OCI-LY7 (cell line): ENCODE results near the gene NRP1. TPM values are rescaled to one million over a fixed set of nuclear protein-coding genes. Genes with fewer than 3 reads are reported as not detected.

Experiments used
- BruUV-seq: library from RNA; stranded (reverse); fragments of 400-500 nt; replicated peaks from 2 replicates; lab custom pipeline; 2021; lab: Mats Ljungman, UMichigan
- CTCF ChIA-PET: fragments of 300-600 bp; sonication (Branson Sonifier 250); formaldehyde crosslinking; loops from one replicate; lab custom pipeline; 2022; ENCODE audit warnings: antibody characterized with exemption; ENCODE audit not compliant: unreplicated experiment; lab: Charles Lee
- POLR2A ChIA-PET: fragments of 300-600 bp; sonication (Branson Sonifier 250); formaldehyde crosslinking; loops from one replicate; lab custom pipeline; 2022; ENCODE audit warnings: antibody characterized with exemption; lab: Charles Lee
- DNase-seq: peaks from one replicate; pipeline ENCODE4 v3.0.0-alpha.2; 2015; ENCODE audit warnings: low spot score
- H2AFZ ChIP-seq: fragments of 200-600 bp; sonication (generic), shearing (Covaris generic); 2 replicates; pipeline ENCODE4 v1.6.1; 2014; ENCODE audit warnings: mild to moderate bottlenecking, antibody characterized with exemption, low read length, moderate library complexity
- H3K27ac ChIP-seq: fragments of 200-600 bp; sonication (generic); 2 replicates; pipeline ENCODE4 v1.5.1; 2014; ENCODE audit warnings: mixed run types, low read depth, mild to moderate bottlenecking, moderate library complexity, low read length, inconsistent platforms; ENCODE audit not compliant: poor library complexity, severe bottlenecking
- H3K36me3 ChIP-seq: fragments of 200-600 bp; sonication (generic); 2 replicates; pipeline ENCODE4 v1.6.1; 2014; ENCODE audit warnings: mild to moderate bottlenecking, antibody characterized with exemption, low read length, moderate library complexity, mixed read lengths; ENCODE audit not compliant: insufficient read depth
- H3K4me1 ChIP-seq: fragments of 200-600 bp; sonication (generic); 2 replicates; pipeline ENCODE4 v1.5.1; 2014; ENCODE audit warnings: mild to moderate bottlenecking, low read length; ENCODE audit not compliant: insufficient read depth, poor library complexity, severe bottlenecking
- H3K4me2 ChIP-seq: fragments of 200-600 bp; sonication (generic); 2 replicates; pipeline ENCODE4 v1.6.1; 2014; ENCODE audit warnings: mild to moderate bottlenecking, low read length
- H3K4me3 ChIP-seq: fragments of 200-600 bp; sonication (generic); 2 replicates; pipeline ENCODE4 v1.5.1; 2014; ENCODE audit warnings: mild to moderate bottlenecking, low read depth, low read length; ENCODE audit not compliant: poor library complexity, severe bottlenecking
- H3K79me2 ChIP-seq: fragments of 200-600 bp; sonication (generic); 2 replicates; pipeline ENCODE4 v1.6.1; 2016; ENCODE audit warnings: low read depth, mild to moderate bottlenecking, low read length, moderate library complexity, mixed read lengths; ENCODE audit not compliant: insufficient read depth
- H3K9me2 ChIP-seq: fragments of 200-600 bp; sonication (generic); 2 replicates; pipeline ENCODE4 v1.6.1; 2016; ENCODE audit warnings: mild to moderate bottlenecking, low read length, mixed read lengths; ENCODE audit not compliant: insufficient read depth
- H3K9me3 ChIP-seq: fragments of 200-600 bp; sonication (generic); 2 replicates; pipeline ENCODE4 v1.6.1; 2014; ENCODE audit warnings: mild to moderate bottlenecking, mixed run types, low read length, mixed read lengths
- H4K20me1 ChIP-seq: fragments of 200-600 bp; sonication (generic); 2 replicates; pipeline ENCODE4 v1.6.1; 2014; ENCODE audit warnings: mild to moderate bottlenecking, antibody characterized with exemption, low read length, moderate library complexity, mixed read lengths; ENCODE audit not compliant: insufficient read depth
- EZH2phosphoT487 ChIP-seq: fragments of 200-600 bp; sonication (generic); IDR thresholded peaks from 2 replicates; pipeline ENCODE4 v1.6.1; 2018; ENCODE audit warnings: low read depth, borderline replicate concordance, mild to moderate bottlenecking, mixed run types, antibody characterized with exemption, low read length, moderate library complexity, mixed read lengths
- intact Hi-C: fragments of 100-400 bp; cut with micrococcal nuclease; formaldehyde crosslinking; loops from one replicate; pipeline ENCODE4 v1.10.0; 2022; ENCODE audit not compliant: unreplicated experiment
- total RNA-seq, 2 experiments: library from RNA; depleted of rRNA in 1 of 2; stranded (reverse); fragments of >200 nt in 1 of 2; shearing (Covaris generic) in 1 of 2; gene quantifications; 2 replicates each; pipeline ENCODE4 v1.2.3, GENCODE V29; 2014 to 2022
- TF ChIP-seq, protein P1 (sequence below): fragments of 200-600 bp; sonication (generic); conservative IDR thresholded peaks from 2 replicates; pipeline ENCODE4 v1.5.1; 2014; ENCODE audit warnings: mild to moderate bottlenecking, antibody characterized with exemption, low read length, moderate library complexity, mixed read lengths

Gene NRP1
- total RNA-seq, 2 experiments from 2014 or later, result not detected

GRCh38 chr10:33333260-33334101, 986 bp downstream of the NRP1 start:
- H3K4me3 ChIP-seq, result no peak overlapping the region
- no TSS peak for BruUV-seq
- H3K4me1 ChIP-seq, result no peaks in the 10 kb centered on the region
- intact Hi-C loops, result no loop called here
- H3K9me3 ChIP-seq, result no peaks in the 10 kb centered on the region
- ChIA-PET CTCF (no interaction called here), POLR2A (interaction anchor here (0.7 kb wide), 1 partner anchor 10 kb away, joined by 3 read pairs; no protein-coding TSS in a partner anchor)
- no peak overlapping the region for H3K4me2 ChIP-seq
- H3K9me2 ChIP-seq, result no peaks in the 10 kb centered on the region
- H3K27ac ChIP-seq, result no peak overlapping the region
- no peak for TF ChIP-seq EZH2phosphoT487
- TF ChIP-seq, protein P1, sequence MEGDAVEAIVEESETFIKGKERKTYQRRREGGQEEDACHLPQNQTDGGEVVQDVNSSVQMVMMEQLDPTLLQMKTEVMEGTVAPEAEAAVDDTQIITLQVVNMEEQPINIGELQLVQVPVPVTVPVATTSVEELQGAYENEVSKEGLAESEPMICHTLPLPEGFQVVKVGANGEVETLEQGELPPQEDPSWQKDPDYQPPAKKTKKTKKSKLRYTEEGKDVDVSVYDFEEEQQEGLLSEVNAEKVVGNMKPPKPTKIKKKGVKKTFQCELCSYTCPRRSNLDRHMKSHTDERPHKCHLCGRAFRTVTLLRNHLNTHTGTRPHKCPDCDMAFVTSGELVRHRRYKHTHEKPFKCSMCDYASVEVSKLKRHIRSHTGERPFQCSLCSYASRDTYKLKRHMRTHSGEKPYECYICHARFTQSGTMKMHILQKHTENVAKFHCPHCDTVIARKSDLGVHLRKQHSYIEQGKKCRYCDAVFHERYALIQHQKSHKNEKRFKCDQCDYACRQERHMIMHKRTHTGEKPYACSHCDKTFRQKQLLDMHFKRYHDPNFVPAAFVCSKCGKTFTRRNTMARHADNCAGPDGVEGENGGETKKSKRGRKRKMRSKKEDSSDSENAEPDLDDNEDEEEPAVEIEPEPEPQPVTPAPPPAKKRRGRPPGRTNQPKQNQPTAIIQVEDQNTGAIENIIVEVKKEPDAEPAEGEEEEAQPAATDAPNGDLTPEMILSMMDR, result no peak
- no peaks in the 10 kb centered on the region for H3K36me3 ChIP-seq
- H3K79me2 ChIP-seq, result no peaks in the 10 kb centered on the region
- peak overlapping the region; percentile 0; the same call in 1 of the 2 replicates for H2AFZ ChIP-seq
- no peaks in the 10 kb centered on the region for H4K20me1 ChIP-seq
- DNase-seq, result no peak

- Histone ChIP-seq H3K79me2 (no peaks in the 10 kb centered on the region), H3K9me3 (no peaks in the 10 kb centered on the region), H4K20me1 (no peaks in the 10 kb centered on the region), H2AFZ (no peak overlapping the region), H3K4me1 (no peaks in the 10 kb centered on the region), H3K27ac (no peak overlapping the region), H3K9me2 (no peaks in the 10 kb centered on the region), H3K4me3 (no peak overlapping the region), H3K36me3 (no peaks in the 10 kb centered on the region), H3K4me2 (no peak overlapping the region)
- ChIA-PET POLR2A (interaction anchor here (0.7 kb wide), 1 partner anchor 9 kb away, joined by 3 read pairs; no protein-coding TSS in a partner anchor), CTCF (no interaction called here)
- TF ChIP-seq EZH2phosphoT487, result no peak
- TF ChIP-seq, protein P1, result no peak
- BruUV-seq, result no TSS peak
- intact Hi-C loops, result no loop called here
- DNase-seq, result no peak
Measured at GRCh38 chr10:33332183-33333065, 2.0 kb downstream of the NRP1 start.
